ENCODE data around the gene EVI2B.

DNA sequence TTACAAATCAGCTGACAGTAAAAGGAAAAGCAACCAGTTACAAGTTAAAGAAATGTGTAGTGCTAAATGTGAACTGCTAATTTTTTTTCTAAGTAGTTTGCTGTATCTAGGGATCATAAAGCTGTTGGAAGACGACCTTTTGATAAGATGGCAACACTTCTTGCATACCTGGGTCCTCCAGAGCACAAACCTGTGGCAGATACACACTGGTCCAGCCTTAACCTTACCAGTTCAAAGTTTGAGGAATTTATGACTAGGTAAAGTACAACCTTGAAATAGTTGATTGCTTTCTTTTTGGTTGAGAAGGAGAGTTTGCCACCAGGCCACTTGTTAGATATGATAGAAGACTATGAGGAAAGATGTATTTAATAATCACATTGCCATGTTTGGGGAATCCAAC, 52.3 kb downstream of the EVI2B start:
- TF ChIP-seq, protein P1, sequence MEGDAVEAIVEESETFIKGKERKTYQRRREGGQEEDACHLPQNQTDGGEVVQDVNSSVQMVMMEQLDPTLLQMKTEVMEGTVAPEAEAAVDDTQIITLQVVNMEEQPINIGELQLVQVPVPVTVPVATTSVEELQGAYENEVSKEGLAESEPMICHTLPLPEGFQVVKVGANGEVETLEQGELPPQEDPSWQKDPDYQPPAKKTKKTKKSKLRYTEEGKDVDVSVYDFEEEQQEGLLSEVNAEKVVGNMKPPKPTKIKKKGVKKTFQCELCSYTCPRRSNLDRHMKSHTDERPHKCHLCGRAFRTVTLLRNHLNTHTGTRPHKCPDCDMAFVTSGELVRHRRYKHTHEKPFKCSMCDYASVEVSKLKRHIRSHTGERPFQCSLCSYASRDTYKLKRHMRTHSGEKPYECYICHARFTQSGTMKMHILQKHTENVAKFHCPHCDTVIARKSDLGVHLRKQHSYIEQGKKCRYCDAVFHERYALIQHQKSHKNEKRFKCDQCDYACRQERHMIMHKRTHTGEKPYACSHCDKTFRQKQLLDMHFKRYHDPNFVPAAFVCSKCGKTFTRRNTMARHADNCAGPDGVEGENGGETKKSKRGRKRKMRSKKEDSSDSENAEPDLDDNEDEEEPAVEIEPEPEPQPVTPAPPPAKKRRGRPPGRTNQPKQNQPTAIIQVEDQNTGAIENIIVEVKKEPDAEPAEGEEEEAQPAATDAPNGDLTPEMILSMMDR (IDR thresholded peaks at IDR 0.05 in 2 of 3, conservative IDR thresholded peaks at IDR 0.05 in 1 of 3; ENCODE audit: borderline replicate concordance in 1 of 3, insufficient read depth in 1 of 3, low read depth in 2 of 3, low read length in 2 of 3): no peak
- TF ChIP-seq, protein P2, sequence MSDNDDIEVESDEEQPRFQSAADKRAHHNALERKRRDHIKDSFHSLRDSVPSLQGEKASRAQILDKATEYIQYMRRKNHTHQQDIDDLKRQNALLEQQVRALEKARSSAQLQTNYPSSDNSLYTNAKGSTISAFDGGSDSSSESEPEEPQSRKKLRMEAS (IDR thresholded peaks at IDR 0.05): no peak
- no peak for TF ChIP-seq ZFX (IDR thresholded peaks at IDR 0.05)
